ENCODE results near the gene DDOST.

Gene DDOST

DNA sequence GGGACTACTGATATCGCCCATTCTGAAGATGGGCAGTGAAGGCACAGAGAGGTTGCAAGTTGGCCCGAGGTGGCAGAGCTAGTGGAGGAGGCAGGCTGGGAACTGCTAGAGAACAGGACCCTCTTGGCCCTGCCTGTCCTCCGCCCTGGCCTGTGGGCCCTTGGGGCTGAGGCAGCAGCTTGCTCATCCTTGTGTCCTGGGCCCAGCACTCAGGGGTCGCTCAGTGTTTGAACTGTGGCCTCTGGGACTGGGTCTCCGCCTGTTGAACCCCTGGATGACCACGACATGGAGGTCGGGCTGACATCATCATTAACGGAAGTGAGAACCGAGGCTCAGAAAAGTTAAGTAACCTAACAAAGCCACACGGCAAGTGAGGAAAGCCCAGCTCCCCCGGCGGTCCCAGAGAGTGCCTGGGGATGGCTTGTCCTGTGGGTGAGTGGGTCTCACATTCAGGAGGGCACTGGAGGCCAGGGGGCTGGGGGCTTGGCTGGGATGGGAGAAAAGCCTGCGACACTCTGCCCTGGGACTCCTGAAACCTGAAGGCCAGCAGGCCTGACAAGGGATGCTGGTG, 23.0 kb upstream of the DDOST start:
- H3K79me2 ChIP-seq (ENCODE audit: insufficient read depth, low read length) = no peaks in the 10 kb centered on the region
- H4K20me1 ChIP-seq (ENCODE audit: insufficient read depth, low read length) = no peaks in the 10 kb centered on the region
- ATAC-seq (ENCODE audit: insufficient read depth, low read depth) (no peak), DNase-seq (no peak)
- H3K36me3 ChIP-seq (ENCODE audit: insufficient read depth, low read length) = no peaks in the 10 kb centered on the region
- no peaks in the 10 kb centered on the region for H3K4me1 ChIP-seq (ENCODE audit: insufficient read depth, low read length)
- TF ChIP-seq, protein P1, sequence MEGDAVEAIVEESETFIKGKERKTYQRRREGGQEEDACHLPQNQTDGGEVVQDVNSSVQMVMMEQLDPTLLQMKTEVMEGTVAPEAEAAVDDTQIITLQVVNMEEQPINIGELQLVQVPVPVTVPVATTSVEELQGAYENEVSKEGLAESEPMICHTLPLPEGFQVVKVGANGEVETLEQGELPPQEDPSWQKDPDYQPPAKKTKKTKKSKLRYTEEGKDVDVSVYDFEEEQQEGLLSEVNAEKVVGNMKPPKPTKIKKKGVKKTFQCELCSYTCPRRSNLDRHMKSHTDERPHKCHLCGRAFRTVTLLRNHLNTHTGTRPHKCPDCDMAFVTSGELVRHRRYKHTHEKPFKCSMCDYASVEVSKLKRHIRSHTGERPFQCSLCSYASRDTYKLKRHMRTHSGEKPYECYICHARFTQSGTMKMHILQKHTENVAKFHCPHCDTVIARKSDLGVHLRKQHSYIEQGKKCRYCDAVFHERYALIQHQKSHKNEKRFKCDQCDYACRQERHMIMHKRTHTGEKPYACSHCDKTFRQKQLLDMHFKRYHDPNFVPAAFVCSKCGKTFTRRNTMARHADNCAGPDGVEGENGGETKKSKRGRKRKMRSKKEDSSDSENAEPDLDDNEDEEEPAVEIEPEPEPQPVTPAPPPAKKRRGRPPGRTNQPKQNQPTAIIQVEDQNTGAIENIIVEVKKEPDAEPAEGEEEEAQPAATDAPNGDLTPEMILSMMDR (IDR thresholded peaks at IDR 0.05; ENCODE audit: borderline replicate concordance, extremely low read depth, low read length, poor library complexity, severe bottlenecking) = no peak
- no peak for TF ChIP-seq EZH2 (IDR thresholded peaks at IDR 0.05; ENCODE audit: borderline replicate concordance, low read depth, low read length, severe bottlenecking)
- H3K4me3 ChIP-seq (ENCODE audit: low read depth in 1 of 2, low read length in 2 of 2) = no peak overlapping the region
- no peak overlapping the region for H2AFZ ChIP-seq (ENCODE audit: low read depth, low read length)
- no peak overlapping the region for H3K27ac ChIP-seq (ENCODE audit: low read length)
- no peaks in the 10 kb centered on the region for H3K9me3 ChIP-seq (ENCODE audit: insufficient read depth, low read length, severe bottlenecking)
- H3K9ac ChIP-seq (ENCODE audit: low read depth, low read length) = no peak overlapping the region
- no peaks in the 10 kb centered on the region for H3K27me3 ChIP-seq (ENCODE audit: insufficient read depth, low read length, poor library complexity)
- H3K4me2 ChIP-seq (ENCODE audit: insufficient read depth, low read length) = no peak overlapping the region

DNA sequence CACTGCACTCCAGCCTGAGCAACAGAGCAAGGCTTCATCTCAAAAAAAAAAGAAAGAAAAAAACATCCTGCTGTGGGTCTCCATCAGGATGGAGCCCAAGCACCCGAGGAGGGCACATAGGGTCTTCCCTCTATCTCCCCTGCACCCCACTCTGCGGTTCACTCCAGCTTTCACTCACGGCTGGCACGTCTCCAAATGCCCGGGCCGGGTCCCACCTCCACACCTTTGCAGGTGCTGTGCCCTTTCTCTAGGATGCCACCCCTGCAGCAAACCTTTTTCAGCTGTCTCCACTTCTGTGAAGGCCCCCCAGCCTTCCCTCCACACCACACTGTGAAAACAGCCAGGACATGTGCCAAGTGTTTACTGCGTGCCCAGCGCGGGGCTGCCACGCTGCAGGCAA, 22.4 kb upstream of the DDOST start:
- Histone ChIP-seq H3K27ac (ENCODE audit: low read length) (no peak overlapping the region), H3K9me3 (ENCODE audit: insufficient read depth, low read length, severe bottlenecking) (no peaks in the 10 kb centered on the region), H4K20me1 (ENCODE audit: insufficient read depth, low read length) (no peaks in the 10 kb centered on the region), H3K9ac (ENCODE audit: low read depth, low read length) (no peak overlapping the region), H3K36me3 (ENCODE audit: insufficient read depth, low read length) (no peaks in the 10 kb centered on the region), H3K4me3 (ENCODE audit: low read depth in 1 of 2, low read length in 2 of 2) (no peak overlapping the region), H2AFZ (ENCODE audit: low read depth, low read length) (no peak overlapping the region), H3K4me2 (ENCODE audit: insufficient read depth, low read length) (no peak overlapping the region), H3K27me3 (ENCODE audit: insufficient read depth, low read length, poor library complexity) (no peaks in the 10 kb centered on the region), H3K79me2 (ENCODE audit: insufficient read depth, low read length) (no peaks in the 10 kb centered on the region), H3K4me1 (ENCODE audit: insufficient read depth, low read length) (no peaks in the 10 kb centered on the region)
- TF ChIP-seq, protein P1 (IDR thresholded peaks at IDR 0.05; ENCODE audit: borderline replicate concordance, extremely low read depth, low read length, poor library complexity, severe bottlenecking) = no peak
- TF ChIP-seq EZH2 (IDR thresholded peaks at IDR 0.05; ENCODE audit: borderline replicate concordance, low read depth, low read length, severe bottlenecking) = no peak
- DNase-seq = no peak
- no peak for ATAC-seq (ENCODE audit: insufficient read depth, low read depth)

DNA sequence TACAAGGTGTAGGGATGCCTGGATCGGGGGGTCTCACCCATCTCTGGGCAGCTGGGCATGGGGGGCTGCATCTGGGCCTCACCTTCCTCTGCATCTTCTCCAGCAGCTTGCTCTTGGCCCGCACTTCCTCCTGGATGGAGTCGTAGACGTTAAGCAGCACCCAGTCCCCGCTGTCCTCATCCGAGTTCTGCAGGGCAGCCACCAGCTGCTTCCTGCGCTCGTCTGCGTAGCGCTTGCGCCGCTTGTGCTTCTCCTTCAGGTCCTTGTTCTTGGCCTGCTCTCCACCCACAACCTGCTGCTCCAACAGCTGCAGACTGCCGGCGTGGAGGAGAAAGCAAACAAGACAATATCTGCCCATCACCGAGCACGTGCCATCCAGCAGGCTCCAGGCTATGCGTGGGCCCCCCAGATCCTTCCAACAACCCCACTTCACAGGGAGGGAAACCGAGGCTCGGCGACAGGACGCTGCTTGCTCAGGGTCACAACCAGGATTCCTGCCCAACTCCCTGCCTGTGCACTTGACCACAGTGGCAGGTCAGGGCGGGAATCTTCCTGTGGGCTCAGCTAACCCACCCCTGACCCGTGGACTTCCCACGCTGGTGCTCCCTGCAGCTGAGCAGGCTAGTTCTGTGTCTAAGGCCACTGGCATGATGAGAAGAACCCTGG, 21.5 kb upstream of the DDOST start:
- Histone ChIP-seq H3K9ac (ENCODE audit: low read depth, low read length) (no peak overlapping the region), H3K9me3 (ENCODE audit: insufficient read depth, low read length, severe bottlenecking) (no peaks in the 10 kb centered on the region), H3K27me3 (ENCODE audit: insufficient read depth, low read length, poor library complexity) (no peaks in the 10 kb centered on the region), H3K4me1 (ENCODE audit: insufficient read depth, low read length) (no peaks in the 10 kb centered on the region), H2AFZ (ENCODE audit: low read depth, low read length) (no peak overlapping the region), H4K20me1 (ENCODE audit: insufficient read depth, low read length) (no peaks in the 10 kb centered on the region), H3K79me2 (ENCODE audit: insufficient read depth, low read length) (no peaks in the 10 kb centered on the region), H3K36me3 (ENCODE audit: insufficient read depth, low read length) (no peaks in the 10 kb centered on the region), H3K4me2 (ENCODE audit: insufficient read depth, low read length) (no peak overlapping the region), H3K27ac (ENCODE audit: low read length) (no peak overlapping the region), H3K4me3 (ENCODE audit: low read depth in 1 of 2, low read length in 2 of 2) (no peak overlapping the region)
- TF ChIP-seq EZH2 (IDR thresholded peaks at IDR 0.05; ENCODE audit: borderline replicate concordance, low read depth, low read length, severe bottlenecking) = no peak
- TF ChIP-seq, protein P1 (IDR thresholded peaks at IDR 0.05; ENCODE audit: borderline replicate concordance, extremely low read depth, low read length, poor library complexity, severe bottlenecking) = no peak
- no peak for DNase-seq
- ATAC-seq (ENCODE audit: insufficient read depth, low read depth) = no peak
